B cell (primary cell): ENCODE measurements around the gene MON2. TPM values are rescaled to one million over a fixed set of nuclear protein-coding genes. Genes with fewer than 3 reads are reported as not detected.

Experiments
- ATAC-seq: fragments of 200-7000 bp; cut with Tn5 transposase; one replicate; pipeline ENCODE4 v1.10.0; 2021; ENCODE audit warnings: low read depth, mild to moderate bottlenecking, moderate number of reproducible peaks, moderate library complexity
- CTCF ChIA-PET: fragments of 350-600 bp; sonication (Branson Sonifier 250); formaldehyde crosslinking; loops from one replicate; lab custom pipeline; 2021; ENCODE audit warnings: antibody characterized with exemption, inconsistent platforms; lab: Charles Lee
- POLR2A ChIA-PET: fragments of 350-600 bp; sonication (Branson Sonifier 250); formaldehyde crosslinking; loops from one replicate; lab custom pipeline; 2021; ENCODE audit warnings: antibody characterized with exemption; lab: Charles Lee
- DNase-seq: peaks from one replicate; pipeline ENCODE4 v3.0.0; 2013
- H2AFZ ChIP-seq: 2 replicates; pipeline ENCODE4 v1.6.1; 2012; ENCODE audit warnings: mild to moderate bottlenecking, low read depth, low read length; ENCODE audit not compliant: insufficient read depth, poor library complexity, severe bottlenecking
- H3K27ac ChIP-seq, 2 donors: 1 replicate in 1 of 2; 2 replicates in 1 of 2; pipeline ENCODE4 v1.5.1; 2012 to 2013; ENCODE audit warnings: low read length in 2 of 2, mild to moderate bottlenecking in 2 of 2, moderate library complexity in 1 of 2
- H3K27me3 ChIP-seq, 4 experiments: fragments of 200-600 bp in 1 of 4; sonication (generic) in 1 of 4; replicated peaks in 1 of 4; 1 replicate in 2 of 4; 2 replicates in 2 of 4; pipeline versions ENCODE4 v1.6.1 to v1.7.0; 2013 to 2016; ENCODE audit warnings: low read length in 3 of 4, mild to moderate bottlenecking in 2 of 4, mixed read lengths in 1 of 4, moderate library complexity in 1 of 4; ENCODE audit not compliant: insufficient read depth in 4 of 4, control insufficient read depth in 3 of 4; ENCODE audit errors: control extremely low read depth in 1 of 4
- H3K36me3 ChIP-seq, 2 experiments: replicated peaks in 1 of 2; 1 replicate in 1 of 2; 2 replicates in 1 of 2; pipeline versions ENCODE4 v1.6.1 to v1.7.1; 2013; ENCODE audit warnings: low read length in 1 of 2; ENCODE audit not compliant: insufficient read depth in 2 of 2, control insufficient read depth in 1 of 2; ENCODE audit errors: control extremely low read depth in 1 of 2, extremely low read depth in 1 of 2
- H3K4me1 ChIP-seq, 2 donors: fragments of 200-600 bp in 1 of 2; sonication (generic) in 1 of 2; 1 replicate in 1 of 2; 2 replicates in 1 of 2; pipeline versions ENCODE4 v1.5.1 to v1.6.1; 2013 to 2017; ENCODE audit warnings: low read length in 2 of 2; ENCODE audit not compliant: control insufficient read depth in 2 of 2, insufficient read depth in 2 of 2
- H3K4me2 ChIP-seq: replicated peaks from 2 replicates; pipeline ENCODE3; 2012; ENCODE audit warnings: mild to moderate bottlenecking, low read depth, low read length; ENCODE audit not compliant: poor library complexity, severe bottlenecking
- H3K4me3 ChIP-seq, 5 experiments: fragments of 200-600 bp in 1 of 5; sonication (generic) in 1 of 5; 1 replicate in 3 of 5; 2 replicates in 2 of 5; pipeline versions ENCODE4 v1.5.1 to v1.7.0; 2011 to 2016; ENCODE audit warnings: low read length in 4 of 5, mild to moderate bottlenecking in 4 of 5, low read depth in 2 of 5, control low read depth in 1 of 5, moderate library complexity in 1 of 5; ENCODE audit not compliant: insufficient read depth in 1 of 5; ENCODE audit errors: control extremely low read depth in 1 of 5, extremely low read depth in 1 of 5
- H3K79me2 ChIP-seq: fragments of 200-600 bp; sonication (generic); one replicate; pipeline ENCODE4 v1.6.0; 2016; ENCODE audit warnings: low read length; ENCODE audit not compliant: control insufficient read depth, insufficient read depth
- H3K9ac ChIP-seq: fragments of 200-600 bp; sonication (generic); 2 replicates; pipeline ENCODE4 v1.6.1; 2017; ENCODE audit warnings: mild to moderate bottlenecking, low read length, moderate library complexity
- H3K9me3 ChIP-seq, 3 donors: one replicate each; pipeline versions ENCODE4 v1.6.1 to v1.7.1; 2013; ENCODE audit warnings: low read length in 2 of 3; ENCODE audit not compliant: control insufficient read depth in 2 of 3, insufficient read depth in 1 of 3; ENCODE audit errors: control extremely low read depth in 1 of 3
- H4K20me1 ChIP-seq: 2 replicates; pipeline ENCODE4 v1.6.0; 2012; ENCODE audit warnings: mild to moderate bottlenecking, low read length; ENCODE audit not compliant: insufficient read depth, control insufficient read depth, poor library complexity, severe bottlenecking
- H3K27ac Mint-ChIP-seq: one replicate; pipeline ENCODE4 v1.8.0; 2021; ENCODE audit warnings: mixed read lengths
- H3K27me3 Mint-ChIP-seq: one replicate; pipeline ENCODE4 v1.8.0; 2021; ENCODE audit warnings: mixed read lengths
- H3K4me1 Mint-ChIP-seq: one replicate; pipeline ENCODE4 v1.8.0; 2021; ENCODE audit warnings: mixed read lengths
- H3K4me3 Mint-ChIP-seq: one replicate; pipeline ENCODE4 v1.8.0; 2021; ENCODE audit warnings: mixed read lengths
- H3K9me3 Mint-ChIP-seq: one replicate; pipeline ENCODE4 v1.8.0; 2022; ENCODE audit warnings: mixed read lengths; ENCODE audit not compliant: insufficient read depth
- EZH2 ChIP-seq: IDR thresholded peaks from 2 replicates; pipeline ENCODE4 v1.6.1; 2012; ENCODE audit warnings: borderline replicate concordance, low read depth, mild to moderate bottlenecking, moderate library complexity, low read length; ENCODE audit not compliant: insufficient read depth, poor library complexity, severe bottlenecking
- WGBS: methylation state at CpG from one replicate; pipeline ENCODE4 v1.1.5; 2013; ENCODE audit warnings: missing lambda C conversion rate; ENCODE audit not compliant: insufficient coverage; 5-methylcytosine and 5-hydroxymethylcytosine counted together
- intact Hi-C: fragments of 100-400 bp; cut with micrococcal nuclease; formaldehyde crosslinking; loops from one replicate; pipeline ENCODE4 v1.10.0; 2022
- polyA plus RNA-seq: library from polyadenylated mRNA; depleted of rRNA; stranded (reverse); fragments of >200 nt; gene quantifications from 2 replicates; pipeline ENCODE4 v1.2.3, GENCODE V29; 2012
- total RNA-seq, 2 donors: library from RNA; stranded (reverse); fragments of 120-200 nt in 1 of 2; gene quantifications; 1 replicate in 1 of 2; 2 replicates in 1 of 2; pipeline versions ENCODE4 v1.2.3 to v1.2.4, GENCODE V29; 2013 to 2022
- TF ChIP-seq, protein P1 (sequence below): fragments of 200-600 bp; IDR thresholded peaks from one replicate; pipeline ENCODE4 v1.8.0; 2022; ENCODE audit warnings: antibody characterized with exemption, mild to moderate bottlenecking

Gene MON2
- total and polyA plus RNA-seq, 2 donors (not counting 1 experiment from before 2014, with no cell fraction given) = 18.9 to 104 TPM

DNA sequence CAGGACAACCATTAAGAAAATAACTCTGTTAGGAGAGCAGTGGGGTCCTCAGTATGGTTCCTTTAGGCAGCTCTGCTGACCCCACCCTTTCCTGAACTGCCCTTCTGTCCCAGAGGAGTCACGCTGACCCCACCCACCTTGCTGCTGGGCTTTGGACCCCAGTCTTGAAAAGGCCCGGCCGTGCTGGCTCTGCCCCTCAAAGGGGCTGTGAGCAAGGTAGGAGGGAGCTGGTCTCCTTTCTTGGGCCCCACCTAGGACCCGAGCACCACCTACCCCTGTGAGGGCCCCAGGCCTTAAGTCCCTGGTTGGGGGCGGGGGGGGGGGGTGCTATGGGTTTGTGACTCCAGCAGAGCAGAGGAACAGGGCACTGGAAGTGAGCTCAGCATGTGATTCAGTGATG, 171.1 kb downstream of the MON2 start:
- H3K4me1 Mint-ChIP-seq = peaks cover 9% of the 10 kb centered on the region
- no peak for DNase-seq
- Histone ChIP-seq H3K9me3 (no peaks in the 10 kb centered on the region), H3K27me3 (peaks cover 0 to 18% (median 15%) of the 10 kb centered on the region in 4 experiments), H3K4me2 (no peak overlapping the region), H3K4me1 (peaks cover 5% of the 10 kb centered on the region in 2 donors), H3K27ac (no peak overlapping the region), H2AFZ (no peak overlapping the region), H3K9ac (no peak overlapping the region), H3K79me2 (no peaks in the 10 kb centered on the region), H3K4me3 (no peak overlapping the region), H4K20me1 (no peaks in the 10 kb centered on the region), H3K36me3 (no peaks in the 10 kb centered on the region)
- no peak for ATAC-seq
- intact Hi-C loops = no loop called here
- no peak overlapping the region for H3K27ac Mint-ChIP-seq
- peaks cover 44% of the 10 kb centered on the region for H3K27me3 Mint-ChIP-seq
- no CpG with 5 or more reads among the region's 5 CpGs for WGBS
- ChIA-PET CTCF (no interaction called here), POLR2A (no interaction called here)
- H3K4me3 Mint-ChIP-seq = no peak overlapping the region
- no peaks in the 10 kb centered on the region for H3K9me3 Mint-ChIP-seq
- TF ChIP-seq EZH2 = no peak
- TF ChIP-seq, protein P1, sequence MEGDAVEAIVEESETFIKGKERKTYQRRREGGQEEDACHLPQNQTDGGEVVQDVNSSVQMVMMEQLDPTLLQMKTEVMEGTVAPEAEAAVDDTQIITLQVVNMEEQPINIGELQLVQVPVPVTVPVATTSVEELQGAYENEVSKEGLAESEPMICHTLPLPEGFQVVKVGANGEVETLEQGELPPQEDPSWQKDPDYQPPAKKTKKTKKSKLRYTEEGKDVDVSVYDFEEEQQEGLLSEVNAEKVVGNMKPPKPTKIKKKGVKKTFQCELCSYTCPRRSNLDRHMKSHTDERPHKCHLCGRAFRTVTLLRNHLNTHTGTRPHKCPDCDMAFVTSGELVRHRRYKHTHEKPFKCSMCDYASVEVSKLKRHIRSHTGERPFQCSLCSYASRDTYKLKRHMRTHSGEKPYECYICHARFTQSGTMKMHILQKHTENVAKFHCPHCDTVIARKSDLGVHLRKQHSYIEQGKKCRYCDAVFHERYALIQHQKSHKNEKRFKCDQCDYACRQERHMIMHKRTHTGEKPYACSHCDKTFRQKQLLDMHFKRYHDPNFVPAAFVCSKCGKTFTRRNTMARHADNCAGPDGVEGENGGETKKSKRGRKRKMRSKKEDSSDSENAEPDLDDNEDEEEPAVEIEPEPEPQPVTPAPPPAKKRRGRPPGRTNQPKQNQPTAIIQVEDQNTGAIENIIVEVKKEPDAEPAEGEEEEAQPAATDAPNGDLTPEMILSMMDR = no peak

DNA sequence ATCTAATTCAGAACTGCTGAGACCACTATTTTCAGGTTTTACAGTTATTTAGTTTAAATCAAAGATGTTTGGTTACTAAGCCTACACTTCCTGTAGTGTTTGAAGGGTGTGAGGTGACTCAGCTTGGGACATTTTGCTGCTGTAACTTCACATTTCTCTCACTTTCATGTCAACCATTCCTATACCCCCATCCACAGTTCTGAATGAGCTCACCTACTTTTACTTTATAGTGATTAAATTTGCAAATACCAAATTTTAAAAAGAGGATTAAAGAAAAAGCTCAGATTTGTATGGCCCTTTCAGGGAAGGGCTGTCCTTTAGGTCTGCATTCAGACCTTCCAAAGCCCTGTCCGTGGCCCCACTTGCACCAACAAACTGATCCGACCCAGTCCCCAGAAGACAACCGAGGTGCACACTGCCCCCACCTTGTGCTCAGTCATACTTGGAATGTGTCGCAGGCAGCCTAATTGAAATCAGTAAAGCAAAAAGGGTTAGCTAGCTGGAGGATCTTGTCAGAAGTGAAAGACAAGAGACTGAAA, 174.4 kb downstream of the MON2 start:
- Histone ChIP-seq H3K36me3 (no peaks in the 10 kb centered on the region), H3K27ac (no peak overlapping the region), H3K79me2 (no peaks in the 10 kb centered on the region), H2AFZ (peak overlapping the region; percentile 19), H3K4me1 (no peaks in the 10 kb centered on the region), H4K20me1 (no peaks in the 10 kb centered on the region), H3K9ac (no peak overlapping the region), H3K9me3 (no peaks in the 10 kb centered on the region), H3K4me2 (no peak overlapping the region), H3K4me3 (no peak overlapping the region), H3K27me3 (peaks cover 0 to 4% (median 0%) of the 10 kb centered on the region in 4 experiments)
- CTCF ChIA-PET = interaction anchor here (0.7 to 1.1 kb wide), 3 partner anchors 88 to 153 kb away, joined by 4 to 5 read pairs (median 5); no protein-coding TSS in a partner anchor
- Mint-ChIP-seq H3K9me3 (no peaks in the 10 kb centered on the region), H3K27ac (no peak overlapping the region), H3K4me1 (peaks cover 5% of the 10 kb centered on the region), H3K4me3 (no peak overlapping the region), H3K27me3 (peaks cover 16% of the 10 kb centered on the region)
- DNase-seq (no peak), ATAC-seq (no peak)
- WGBS = 59% methylated on average over 2 of the region's 4 CpGs
- intact Hi-C loops = no loop called here
- TF ChIP-seq, protein P1 = no peak
- TF ChIP-seq EZH2 = no peak
- POLR2A ChIA-PET = no interaction called here
